MM.1S (cell line): ENCODE measurements around the gene C5AR2.

Experiments used
- EZH2 ChIP-seq: fragments of 300-600 bp; sonication (generic); optimal IDR thresholded peaks from 2 replicates; pipeline ENCODE3; 2017; ENCODE audit warnings: low read depth, mild to moderate bottlenecking, antibody characterized with exemption, low read length, mixed read lengths
- EZH2phosphoT487 ChIP-seq: fragments of 300-600 bp; sonication (generic); IDR thresholded peaks from 2 replicates; pipeline ENCODE4 v1.6.1; 2018; ENCODE audit warnings: antibody characterized with exemption, low read length
- TF ChIP-seq, protein P1 (sequence below): fragments of 300-600 bp; sonication (generic); IDR thresholded peaks from 2 replicates; pipeline ENCODE4 v1.5.1; 2016; ENCODE audit warnings: antibody characterized with exemption, low read length, mixed read lengths

GRCh38 chr19:47353307-47353712, 21.3 kb downstream of the C5AR2 start:
- TF ChIP-seq, protein P1, sequence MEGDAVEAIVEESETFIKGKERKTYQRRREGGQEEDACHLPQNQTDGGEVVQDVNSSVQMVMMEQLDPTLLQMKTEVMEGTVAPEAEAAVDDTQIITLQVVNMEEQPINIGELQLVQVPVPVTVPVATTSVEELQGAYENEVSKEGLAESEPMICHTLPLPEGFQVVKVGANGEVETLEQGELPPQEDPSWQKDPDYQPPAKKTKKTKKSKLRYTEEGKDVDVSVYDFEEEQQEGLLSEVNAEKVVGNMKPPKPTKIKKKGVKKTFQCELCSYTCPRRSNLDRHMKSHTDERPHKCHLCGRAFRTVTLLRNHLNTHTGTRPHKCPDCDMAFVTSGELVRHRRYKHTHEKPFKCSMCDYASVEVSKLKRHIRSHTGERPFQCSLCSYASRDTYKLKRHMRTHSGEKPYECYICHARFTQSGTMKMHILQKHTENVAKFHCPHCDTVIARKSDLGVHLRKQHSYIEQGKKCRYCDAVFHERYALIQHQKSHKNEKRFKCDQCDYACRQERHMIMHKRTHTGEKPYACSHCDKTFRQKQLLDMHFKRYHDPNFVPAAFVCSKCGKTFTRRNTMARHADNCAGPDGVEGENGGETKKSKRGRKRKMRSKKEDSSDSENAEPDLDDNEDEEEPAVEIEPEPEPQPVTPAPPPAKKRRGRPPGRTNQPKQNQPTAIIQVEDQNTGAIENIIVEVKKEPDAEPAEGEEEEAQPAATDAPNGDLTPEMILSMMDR = no peak
- no peak for TF ChIP-seq EZH2phosphoT487
- TF ChIP-seq EZH2 = no peak
